ENCODE data around the gene KCND2.

KCND2 gene

DNA sequence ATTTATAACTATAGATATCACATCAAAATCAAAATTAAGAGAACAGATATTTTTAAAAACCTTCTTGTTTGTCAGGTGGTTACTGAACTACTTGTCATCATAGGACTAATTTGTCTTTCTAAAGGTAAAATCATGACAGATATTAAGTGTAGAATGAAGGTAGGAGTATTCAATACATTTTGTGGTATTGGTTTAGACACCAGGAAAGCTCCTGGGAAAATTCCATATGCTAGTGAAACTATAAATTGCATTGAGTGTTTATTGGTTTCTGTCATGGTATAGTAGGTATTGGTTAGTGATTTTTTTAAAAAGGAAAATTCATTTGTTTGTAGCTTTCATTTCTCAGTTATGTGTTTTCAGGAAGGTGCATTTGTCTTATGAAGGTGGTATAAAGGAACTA is 132.7 kb downstream of the KCND2 start:
- H2AFZ ChIP-seq (ENCODE audit: low read length, unreplicated experiment), result no peak overlapping the region
- no peaks in the 10 kb centered on the region for H3K79me2 ChIP-seq (ENCODE audit: control insufficient read depth, insufficient read depth, low read length, unreplicated experiment)
- H3K4me1 ChIP-seq (ENCODE audit: control insufficient read depth, insufficient read depth, low read length, unreplicated experiment), result peaks cover 18% of the 10 kb centered on the region
- no peaks in the 10 kb centered on the region for H3K36me3 ChIP-seq (ENCODE audit: insufficient read depth, low read length)
- no peak overlapping the region for H3K27ac ChIP-seq (ENCODE audit: low read depth, low read length)
- no peak overlapping the region for H3K4me3 ChIP-seq (ENCODE audit: low read depth, low read length)
- no peaks in the 10 kb centered on the region for H3K27me3 ChIP-seq (ENCODE audit: insufficient read depth, low read length)

DNA sequence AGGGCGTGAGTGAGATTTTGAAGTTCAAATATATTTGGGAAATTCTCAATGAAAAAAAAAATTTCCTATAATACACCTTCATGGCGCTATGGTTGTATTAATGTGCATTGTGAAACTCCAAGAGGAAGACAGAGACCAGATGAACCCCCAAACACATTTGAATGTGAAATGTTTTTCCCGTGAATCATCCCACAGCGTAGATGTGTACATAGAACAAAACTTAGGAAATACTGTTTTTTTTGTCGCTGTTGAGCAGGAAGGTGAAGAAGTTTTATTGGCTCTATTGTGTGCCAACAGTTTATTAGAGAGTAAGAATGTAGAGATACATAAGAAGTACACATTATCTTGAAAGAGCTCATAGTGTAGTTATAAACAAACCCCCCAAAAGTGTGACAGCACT is 134.0 kb downstream of the KCND2 start:
- Histone ChIP-seq H3K27ac (ENCODE audit: low read depth, low read length) (no peak overlapping the region), H2AFZ (ENCODE audit: low read length, unreplicated experiment) (no peak overlapping the region)

DNA sequence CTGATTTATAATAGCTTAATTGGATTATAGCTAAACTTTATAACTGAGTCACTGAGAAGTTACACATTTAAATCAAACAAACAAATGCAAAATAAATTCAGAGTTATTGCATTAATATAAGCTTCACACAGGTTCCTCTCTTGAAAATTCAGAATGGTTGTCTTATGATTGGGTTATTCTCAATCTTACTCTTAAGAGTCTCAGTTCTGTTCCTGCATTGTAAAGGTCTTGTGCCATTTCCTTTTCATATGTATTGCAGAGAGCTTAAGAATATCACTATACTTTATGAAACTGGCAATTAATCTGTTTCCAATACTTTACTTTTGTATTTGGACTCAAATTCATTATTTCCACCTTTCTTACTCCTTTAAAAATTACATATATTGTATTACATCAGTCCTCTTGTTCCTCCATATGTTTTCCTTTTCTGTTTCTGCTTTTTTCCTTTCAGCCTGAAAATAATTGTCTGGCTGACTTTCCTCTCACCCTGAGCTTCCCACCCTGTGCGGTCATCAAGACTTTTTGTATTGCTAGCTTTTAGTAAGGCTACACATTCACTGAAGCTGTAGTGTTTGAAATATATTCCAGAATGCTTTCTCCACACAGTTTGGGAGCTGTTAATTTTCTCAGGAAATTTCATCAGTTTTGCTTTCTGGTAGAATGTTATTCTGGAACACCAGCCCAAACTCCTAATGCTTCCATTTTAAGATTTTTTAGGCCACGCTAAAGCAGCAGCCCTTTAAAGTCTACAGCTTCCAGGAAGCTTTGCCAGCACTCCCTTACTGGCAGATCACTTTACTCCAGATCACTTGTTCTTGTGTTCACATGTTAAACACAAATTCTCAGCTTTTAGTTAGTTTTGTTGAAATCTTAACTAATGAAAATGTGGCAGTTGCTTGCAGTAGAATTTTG is 139.4 kb downstream of the KCND2 start:
- Histone ChIP-seq H3K4me3 (ENCODE audit: low read depth, low read length) (no peak overlapping the region), H3K4me1 (ENCODE audit: control insufficient read depth, insufficient read depth, low read length, unreplicated experiment) (no peaks in the 10 kb centered on the region), H3K36me3 (ENCODE audit: insufficient read depth, low read length) (no peaks in the 10 kb centered on the region), H2AFZ (ENCODE audit: low read length, unreplicated experiment) (no peak overlapping the region), H3K27ac (ENCODE audit: low read depth, low read length) (no peak overlapping the region), H3K27me3 (ENCODE audit: insufficient read depth, low read length) (no peaks in the 10 kb centered on the region), H3K79me2 (ENCODE audit: control insufficient read depth, insufficient read depth, low read length, unreplicated experiment) (no peaks in the 10 kb centered on the region)

More for the DNA sequence above, 134.0 kb downstream of the KCND2 start:
- peaks cover 12% of the 10 kb centered on the region for H3K4me1 ChIP-seq (ENCODE audit: control insufficient read depth, insufficient read depth, low read length, unreplicated experiment)
- no peak overlapping the region for H3K4me3 ChIP-seq (ENCODE audit: low read depth, low read length)
- H3K27me3 ChIP-seq (ENCODE audit: insufficient read depth, low read length), result no peaks in the 10 kb centered on the region
- H3K36me3 ChIP-seq (ENCODE audit: insufficient read depth, low read length), result no peaks in the 10 kb centered on the region
- H3K79me2 ChIP-seq (ENCODE audit: control insufficient read depth, insufficient read depth, low read length, unreplicated experiment), result no peaks in the 10 kb centered on the region

DNA sequence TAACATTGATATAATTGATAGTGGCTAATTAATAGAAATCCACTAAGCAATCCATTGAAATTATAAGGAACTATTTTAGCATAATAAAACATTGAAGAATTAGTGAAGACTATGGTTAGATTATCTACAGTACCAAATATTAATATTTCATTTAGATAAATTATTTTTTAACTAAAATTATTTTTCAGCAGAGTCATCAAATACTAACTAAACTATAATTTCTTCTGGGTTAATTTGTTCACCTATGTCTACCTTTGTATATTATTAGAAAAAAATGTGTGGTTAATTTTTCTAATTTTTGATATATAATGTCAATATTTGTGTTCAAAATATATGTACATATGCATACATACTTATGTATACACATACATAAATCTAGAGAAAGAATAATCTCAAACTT is 140.2 kb downstream of the KCND2 start:
- H3K27ac ChIP-seq (ENCODE audit: low read depth, low read length), result no peak overlapping the region
- no peaks in the 10 kb centered on the region for H3K27me3 ChIP-seq (ENCODE audit: insufficient read depth, low read length)
- no peaks in the 10 kb centered on the region for H3K79me2 ChIP-seq (ENCODE audit: control insufficient read depth, insufficient read depth, low read length, unreplicated experiment)
- H2AFZ ChIP-seq (ENCODE audit: low read length, unreplicated experiment), result no peak overlapping the region
- H3K4me3 ChIP-seq (ENCODE audit: low read depth, low read length), result no peak overlapping the region
- H3K4me1 ChIP-seq (ENCODE audit: control insufficient read depth, insufficient read depth, low read length, unreplicated experiment), result no peaks in the 10 kb centered on the region
- H3K36me3 ChIP-seq (ENCODE audit: insufficient read depth, low read length), result no peaks in the 10 kb centered on the region

DNA sequence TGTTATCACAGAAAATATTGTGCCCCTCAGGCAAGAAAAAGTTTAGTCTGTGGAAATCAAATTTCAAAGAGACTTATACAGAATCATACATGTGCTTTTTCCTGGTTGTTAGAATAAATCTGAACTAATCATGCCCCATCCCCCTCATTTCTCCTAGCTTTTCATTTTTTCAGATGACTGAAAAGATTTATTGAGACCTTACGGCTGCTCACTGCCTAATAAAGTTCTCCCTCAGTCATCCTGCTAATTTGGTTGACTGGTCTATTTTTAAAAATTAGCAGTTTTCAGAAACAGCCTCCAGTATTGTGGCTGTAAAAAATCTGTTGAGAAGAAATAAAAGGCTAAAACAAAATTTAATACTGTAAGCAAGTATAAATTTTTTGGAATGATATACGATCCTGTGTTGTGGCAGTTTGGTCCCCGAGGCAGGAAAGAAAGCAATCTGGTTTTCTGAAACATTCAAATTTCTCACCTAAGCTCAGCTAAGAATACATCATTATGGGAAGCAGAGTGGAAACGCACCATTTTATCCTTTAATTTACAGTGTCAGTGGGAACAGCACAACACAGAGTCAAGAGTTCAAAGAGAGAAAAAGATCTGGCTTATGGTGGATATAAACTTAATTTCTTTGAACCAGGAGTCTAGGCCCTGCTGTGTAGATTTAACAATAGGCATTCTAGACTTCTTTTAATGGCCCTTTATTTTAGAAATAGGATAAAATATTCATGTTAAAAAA is 144.4 kb downstream of the KCND2 start:
- Histone ChIP-seq H2AFZ (ENCODE audit: low read length, unreplicated experiment) (no peak overlapping the region), H3K79me2 (ENCODE audit: control insufficient read depth, insufficient read depth, low read length, unreplicated experiment) (no peaks in the 10 kb centered on the region), H3K27me3 (ENCODE audit: insufficient read depth, low read length) (no peaks in the 10 kb centered on the region), H3K27ac (ENCODE audit: low read depth, low read length) (no peak overlapping the region), H3K36me3 (ENCODE audit: insufficient read depth, low read length) (no peaks in the 10 kb centered on the region), H3K4me3 (ENCODE audit: low read depth, low read length) (no peak overlapping the region), H3K4me1 (ENCODE audit: control insufficient read depth, insufficient read depth, low read length, unreplicated experiment) (no peaks in the 10 kb centered on the region)

DNA sequence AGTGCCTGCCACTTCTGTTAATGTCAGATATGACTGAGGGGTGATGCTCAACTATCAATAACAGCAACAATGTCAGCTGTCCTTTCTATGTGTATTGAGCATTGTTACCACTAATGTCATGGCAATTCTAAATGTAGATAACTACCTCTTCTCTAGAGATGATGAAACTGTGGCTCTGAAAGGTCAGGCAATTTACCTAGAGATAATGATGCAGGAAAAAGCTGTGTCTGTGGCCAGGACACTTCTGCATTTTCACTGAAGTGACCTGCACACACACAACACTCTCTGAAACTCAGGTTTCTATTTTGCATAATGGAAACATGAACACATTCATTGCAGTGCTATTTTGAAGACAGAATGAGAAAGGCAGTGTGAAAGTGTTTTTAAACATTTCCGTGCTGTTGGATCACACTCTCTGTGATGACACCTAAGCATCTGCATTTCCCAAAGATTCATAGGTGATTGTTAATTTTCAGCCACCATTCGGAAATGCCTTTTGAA is 148.2 kb downstream of the KCND2 start:
- Histone ChIP-seq H3K4me3 (ENCODE audit: low read depth, low read length) (no peak overlapping the region), H3K27me3 (ENCODE audit: insufficient read depth, low read length) (no peaks in the 10 kb centered on the region), H2AFZ (ENCODE audit: low read length, unreplicated experiment) (no peak overlapping the region), H3K79me2 (ENCODE audit: control insufficient read depth, insufficient read depth, low read length, unreplicated experiment) (no peaks in the 10 kb centered on the region), H3K36me3 (ENCODE audit: insufficient read depth, low read length) (no peaks in the 10 kb centered on the region), H3K27ac (ENCODE audit: low read depth, low read length) (no peak overlapping the region), H3K4me1 (ENCODE audit: control insufficient read depth, insufficient read depth, low read length, unreplicated experiment) (no peaks in the 10 kb centered on the region)

DNA sequence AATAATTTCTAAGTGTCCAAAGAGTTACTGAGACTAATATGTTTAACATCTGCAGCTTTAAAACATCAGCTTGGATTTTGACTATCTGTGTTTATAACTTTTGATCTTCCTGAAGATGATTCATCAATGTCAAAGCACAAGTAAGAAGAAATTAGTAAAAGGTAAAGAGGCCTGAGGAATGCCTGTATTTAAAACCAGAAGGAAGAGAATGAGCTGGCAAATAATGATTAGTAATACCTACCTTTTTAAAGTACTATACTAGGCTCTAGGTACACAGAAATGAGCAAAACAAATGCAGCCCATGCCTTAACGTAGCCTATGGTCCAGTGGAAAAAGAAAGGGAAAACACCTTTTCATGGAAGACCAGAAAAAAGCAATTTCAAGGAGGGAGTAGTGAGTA is 158.0 kb downstream of the KCND2 start:
- no peak overlapping the region for H3K27ac ChIP-seq (ENCODE audit: low read depth, low read length)
- no peaks in the 10 kb centered on the region for H3K79me2 ChIP-seq (ENCODE audit: control insufficient read depth, insufficient read depth, low read length, unreplicated experiment)
- no peak overlapping the region for H2AFZ ChIP-seq (ENCODE audit: low read length, unreplicated experiment)
- no peak overlapping the region for H3K4me3 ChIP-seq (ENCODE audit: low read depth, low read length)
- no peaks in the 10 kb centered on the region for H3K27me3 ChIP-seq (ENCODE audit: insufficient read depth, low read length)
- no peaks in the 10 kb centered on the region for H3K36me3 ChIP-seq (ENCODE audit: insufficient read depth, low read length)
- no peaks in the 10 kb centered on the region for H3K4me1 ChIP-seq (ENCODE audit: control insufficient read depth, insufficient read depth, low read length, unreplicated experiment)

DNA sequence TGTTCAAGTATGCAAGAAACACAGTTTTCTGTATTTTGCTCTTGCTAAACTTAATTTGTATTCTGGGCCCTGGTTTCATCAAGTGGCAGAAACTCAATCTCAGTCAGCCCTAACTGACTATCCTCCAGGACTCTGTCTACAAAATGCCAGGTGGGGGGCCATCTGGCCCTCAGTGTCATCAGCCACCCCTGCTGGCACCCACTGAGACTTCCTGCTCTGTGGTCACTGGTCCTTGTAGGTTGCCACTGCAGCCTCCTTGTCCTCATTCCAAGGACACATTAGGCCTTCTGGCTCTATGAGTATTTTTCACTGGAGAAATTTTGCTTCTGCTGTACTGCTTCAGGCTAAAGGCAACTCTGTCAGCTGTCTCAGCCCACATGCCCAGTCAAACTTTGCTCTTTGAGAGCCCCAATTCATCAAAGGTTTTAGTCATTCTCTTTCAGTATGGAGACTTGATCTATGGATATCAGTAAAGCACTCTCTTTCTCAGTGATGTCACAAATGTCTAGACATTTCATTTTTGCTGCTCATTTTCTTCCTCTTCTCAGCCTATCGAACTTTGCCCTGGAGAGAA is 163.6 kb downstream of the KCND2 start:
- H3K27ac ChIP-seq (ENCODE audit: low read depth, low read length), result no peak overlapping the region

DNA sequence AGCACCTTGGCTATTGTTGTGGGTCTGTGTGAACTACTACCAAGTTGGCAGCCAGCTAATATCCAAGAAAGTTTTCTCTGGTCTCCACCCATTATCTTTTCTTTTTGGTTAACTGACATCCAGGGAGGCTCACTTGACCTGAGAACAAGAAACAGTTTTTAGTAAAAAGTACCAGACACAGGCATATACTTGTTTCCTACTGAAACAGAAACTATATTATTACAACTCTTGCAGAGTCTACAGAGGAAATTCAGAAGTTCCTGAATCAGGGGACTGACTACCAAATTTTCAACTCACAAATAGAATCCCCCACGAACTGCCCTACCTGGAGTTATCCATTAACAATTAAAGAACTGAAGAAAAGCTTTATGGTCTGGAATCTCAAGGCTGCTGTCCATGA is 168.9 kb downstream of the KCND2 start:
- no peak overlapping the region for H3K27ac ChIP-seq (ENCODE audit: low read depth, low read length)
- H3K4me3 ChIP-seq (ENCODE audit: low read depth, low read length), result no peak overlapping the region
- no peaks in the 10 kb centered on the region for H3K4me1 ChIP-seq (ENCODE audit: control insufficient read depth, insufficient read depth, low read length, unreplicated experiment)
- H3K27me3 ChIP-seq (ENCODE audit: insufficient read depth, low read length), result no peaks in the 10 kb centered on the region
- H2AFZ ChIP-seq (ENCODE audit: low read length, unreplicated experiment), result no peak overlapping the region
- no peaks in the 10 kb centered on the region for H3K36me3 ChIP-seq (ENCODE audit: insufficient read depth, low read length)
- no peaks in the 10 kb centered on the region for H3K79me2 ChIP-seq (ENCODE audit: control insufficient read depth, insufficient read depth, low read length, unreplicated experiment)

More for the DNA sequence above, 163.6 kb downstream of the KCND2 start:
- Histone ChIP-seq H3K79me2 (ENCODE audit: control insufficient read depth, insufficient read depth, low read length, unreplicated experiment) (no peaks in the 10 kb centered on the region), H3K27me3 (ENCODE audit: insufficient read depth, low read length) (no peaks in the 10 kb centered on the region), H3K4me1 (ENCODE audit: control insufficient read depth, insufficient read depth, low read length, unreplicated experiment) (no peaks in the 10 kb centered on the region), H3K4me3 (ENCODE audit: low read depth, low read length) (no peak overlapping the region), H2AFZ (ENCODE audit: low read length, unreplicated experiment) (no peak overlapping the region), H3K36me3 (ENCODE audit: insufficient read depth, low read length) (no peaks in the 10 kb centered on the region)

DNA sequence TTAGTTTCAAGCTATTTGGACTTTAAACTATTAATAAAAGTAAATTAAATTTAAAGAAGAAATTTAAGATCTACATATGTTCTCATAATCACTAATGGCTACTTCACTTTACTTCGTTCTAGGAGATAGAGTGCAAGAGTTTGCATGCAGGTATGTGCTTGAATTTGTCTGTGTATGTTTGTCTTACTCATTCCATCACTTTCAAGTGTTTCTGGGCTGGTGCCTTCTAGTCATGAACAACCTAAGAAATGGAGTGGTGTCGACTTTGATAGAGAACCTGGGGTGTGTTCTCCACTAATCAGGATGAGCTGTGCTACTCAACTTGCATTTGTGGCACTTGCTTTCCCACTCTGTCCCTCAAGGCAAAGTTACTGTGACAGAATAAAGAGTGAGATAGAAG is 169.9 kb downstream of the KCND2 start:
- no peak overlapping the region for H3K27ac ChIP-seq (ENCODE audit: low read depth, low read length)
- no peaks in the 10 kb centered on the region for H3K4me1 ChIP-seq (ENCODE audit: control insufficient read depth, insufficient read depth, low read length, unreplicated experiment)
- no peaks in the 10 kb centered on the region for H3K36me3 ChIP-seq (ENCODE audit: insufficient read depth, low read length)
- H2AFZ ChIP-seq (ENCODE audit: low read length, unreplicated experiment), result no peak overlapping the region
- H3K79me2 ChIP-seq (ENCODE audit: control insufficient read depth, insufficient read depth, low read length, unreplicated experiment), result no peaks in the 10 kb centered on the region
- no peak overlapping the region for H3K4me3 ChIP-seq (ENCODE audit: low read depth, low read length)
- no peaks in the 10 kb centered on the region for H3K27me3 ChIP-seq (ENCODE audit: insufficient read depth, low read length)

All from ACC112 (cell line).